GM12878 (cell line): ENCODE results near the gene ACVR1.

Experiments used
- POLR2A ChIP-seq: IDR thresholded peaks from 2 replicates; pipeline ENCODE4 v1.6.1; 2011; ENCODE audit warnings: low read depth, mild to moderate bottlenecking, low read length
- TF ChIP-seq, protein P1 (sequence below): fragments of 450-650 bp; IDR thresholded peaks from 2 replicates; pipeline ENCODE4 v1.6.1; 2016; ENCODE audit warnings: mild to moderate bottlenecking

DNA sequence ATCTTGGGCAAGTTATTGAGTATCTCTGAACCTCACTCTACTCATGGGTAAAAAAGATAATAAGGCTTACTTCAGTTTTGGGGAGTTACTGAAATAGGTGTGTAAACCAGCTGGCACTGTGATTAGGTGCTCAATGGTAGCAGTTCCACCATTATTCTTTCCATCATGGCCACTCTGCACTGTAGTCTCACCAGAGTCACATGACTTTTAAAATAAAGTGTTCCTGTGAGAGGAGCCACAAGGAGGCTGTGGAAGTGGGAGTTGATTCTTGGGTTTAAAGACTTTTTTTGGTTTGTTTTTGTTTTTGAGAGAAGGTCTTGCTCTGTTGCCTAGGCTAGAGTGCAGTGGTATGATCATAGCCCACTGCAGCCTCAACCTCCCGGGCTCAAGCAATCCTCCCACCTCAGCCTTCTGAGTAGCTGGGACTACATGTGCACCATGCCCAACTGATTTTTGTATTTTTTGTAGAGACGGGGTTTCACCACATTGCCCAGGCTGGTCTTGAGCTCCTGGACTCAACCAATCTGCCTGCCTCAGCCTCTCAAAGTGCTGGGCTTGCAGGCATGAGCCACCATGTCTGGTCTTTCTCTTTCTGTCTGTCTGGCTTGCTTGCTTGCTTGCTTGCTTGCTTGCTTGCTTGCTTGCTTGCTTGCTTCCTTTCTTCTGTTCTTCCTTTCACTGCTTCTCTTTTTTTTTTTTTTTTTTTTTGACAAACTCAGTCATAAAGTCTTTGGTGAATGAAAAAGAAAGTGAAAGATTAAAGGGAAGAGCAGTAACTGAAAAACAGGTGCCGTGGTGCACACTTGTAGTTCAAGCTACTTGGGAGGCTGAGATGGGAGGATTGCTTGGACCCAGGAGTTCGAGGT, 21.2 kb upstream of the ACVR1 start:
- TF ChIP-seq, protein P1, sequence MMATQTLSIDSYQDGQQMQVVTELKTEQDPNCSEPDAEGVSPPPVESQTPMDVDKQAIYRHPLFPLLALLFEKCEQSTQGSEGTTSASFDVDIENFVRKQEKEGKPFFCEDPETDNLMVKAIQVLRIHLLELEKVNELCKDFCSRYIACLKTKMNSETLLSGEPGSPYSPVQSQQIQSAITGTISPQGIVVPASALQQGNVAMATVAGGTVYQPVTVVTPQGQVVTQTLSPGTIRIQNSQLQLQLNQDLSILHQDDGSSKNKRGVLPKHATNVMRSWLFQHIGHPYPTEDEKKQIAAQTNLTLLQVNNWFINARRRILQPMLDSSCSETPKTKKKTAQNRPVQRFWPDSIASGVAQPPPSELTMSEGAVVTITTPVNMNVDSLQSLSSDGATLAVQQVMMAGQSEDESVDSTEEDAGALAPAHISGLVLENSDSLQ = no peak
- no peak for TF ChIP-seq POLR2A
